Esophagus muscularis mucosa (tissue), 4 donors: ENCODE data around the gene LTBR.

Source experiments
- EP300 ChIP-seq: sonication (generic); formaldehyde crosslinking; IDR thresholded peaks from one replicate; pipeline ENCODE4 v1.6.1; 2017; ENCODE audit warnings: antibody characterized with exemption
- POLR2A ChIP-seq: fragments of 450-650 bp; IDR thresholded peaks from one replicate; pipeline ENCODE4 v1.6.1; 2017; ENCODE audit warnings: antibody characterized with exemption, moderate library complexity, mild to moderate bottlenecking, low read depth
- TF ChIP-seq, protein P1 (sequence below), 3 experiments: fragments of 200-600 bp in 2 of 3; fragments of 450-650 bp in 1 of 3; sonication (generic) in 2 of 3; IDR thresholded peaks; one replicate each; pipeline ENCODE4 v1.5.1; 2017 to 2019; ENCODE audit warnings: antibody characterized with exemption in 3 of 3, mild to moderate bottlenecking in 2 of 3, moderate library complexity in 1 of 3

DNA sequence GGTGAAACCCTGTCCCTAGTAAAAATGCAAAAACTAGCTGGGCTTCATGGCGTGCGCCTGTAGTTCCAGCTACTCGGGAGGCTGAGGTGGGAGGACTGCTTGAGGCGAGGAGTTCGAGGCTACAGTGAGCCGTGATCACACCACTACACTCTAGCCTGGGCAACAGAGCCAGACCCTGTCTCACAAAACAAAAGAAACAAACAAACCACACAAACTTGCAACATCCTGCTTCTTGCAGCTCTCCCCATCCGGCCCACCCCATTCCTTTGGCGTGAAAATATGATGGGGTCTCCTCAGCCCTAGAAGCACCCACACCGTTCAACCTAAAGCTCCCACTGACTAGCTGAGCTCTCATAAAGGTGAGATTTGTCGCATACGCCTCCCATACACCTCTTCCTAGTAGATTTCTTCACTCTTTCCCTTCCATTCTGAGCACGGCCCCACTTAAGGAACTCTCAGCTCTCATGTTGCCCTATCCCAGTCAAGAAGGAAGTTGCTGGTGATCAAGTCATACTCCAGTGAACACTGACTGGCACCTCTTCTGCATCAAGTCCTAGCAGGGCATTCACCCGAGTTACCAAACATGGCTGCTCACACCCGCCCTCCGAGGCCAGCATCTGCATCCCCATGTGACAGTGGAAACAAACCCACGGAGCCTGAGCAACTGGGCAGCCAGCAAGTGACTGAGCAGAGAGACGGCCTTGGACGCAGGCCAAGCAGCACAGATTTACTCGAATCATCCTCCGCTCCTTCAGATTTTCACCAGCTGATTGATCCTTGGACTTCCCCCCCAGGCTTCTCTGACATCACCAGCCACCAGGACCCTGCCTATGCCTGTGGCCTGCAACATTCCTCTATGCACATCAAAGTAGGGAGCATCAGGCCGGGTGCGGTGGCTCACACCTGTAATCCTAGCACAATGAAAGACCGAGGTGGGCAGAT lies 41.9 kb downstream of the LTBR start:
- TF ChIP-seq, protein P1, sequence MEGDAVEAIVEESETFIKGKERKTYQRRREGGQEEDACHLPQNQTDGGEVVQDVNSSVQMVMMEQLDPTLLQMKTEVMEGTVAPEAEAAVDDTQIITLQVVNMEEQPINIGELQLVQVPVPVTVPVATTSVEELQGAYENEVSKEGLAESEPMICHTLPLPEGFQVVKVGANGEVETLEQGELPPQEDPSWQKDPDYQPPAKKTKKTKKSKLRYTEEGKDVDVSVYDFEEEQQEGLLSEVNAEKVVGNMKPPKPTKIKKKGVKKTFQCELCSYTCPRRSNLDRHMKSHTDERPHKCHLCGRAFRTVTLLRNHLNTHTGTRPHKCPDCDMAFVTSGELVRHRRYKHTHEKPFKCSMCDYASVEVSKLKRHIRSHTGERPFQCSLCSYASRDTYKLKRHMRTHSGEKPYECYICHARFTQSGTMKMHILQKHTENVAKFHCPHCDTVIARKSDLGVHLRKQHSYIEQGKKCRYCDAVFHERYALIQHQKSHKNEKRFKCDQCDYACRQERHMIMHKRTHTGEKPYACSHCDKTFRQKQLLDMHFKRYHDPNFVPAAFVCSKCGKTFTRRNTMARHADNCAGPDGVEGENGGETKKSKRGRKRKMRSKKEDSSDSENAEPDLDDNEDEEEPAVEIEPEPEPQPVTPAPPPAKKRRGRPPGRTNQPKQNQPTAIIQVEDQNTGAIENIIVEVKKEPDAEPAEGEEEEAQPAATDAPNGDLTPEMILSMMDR (IDR thresholded peaks at IDR 0.05), result no peak
- no peak for TF ChIP-seq EP300
- no peak for TF ChIP-seq POLR2A
